ENCODE results near the gene GRK4. TPM values are rescaled to one million over a fixed set of nuclear protein-coding genes. Genes with fewer than 3 reads are reported as not detected.

The GRK4 gene
- total RNA-seq, 3 donors from 2014 or later (not counting 1 experiment from before 2014, with no cell fraction given), result 2.0 to 6.4 (median 5.1) TPM

DNA sequence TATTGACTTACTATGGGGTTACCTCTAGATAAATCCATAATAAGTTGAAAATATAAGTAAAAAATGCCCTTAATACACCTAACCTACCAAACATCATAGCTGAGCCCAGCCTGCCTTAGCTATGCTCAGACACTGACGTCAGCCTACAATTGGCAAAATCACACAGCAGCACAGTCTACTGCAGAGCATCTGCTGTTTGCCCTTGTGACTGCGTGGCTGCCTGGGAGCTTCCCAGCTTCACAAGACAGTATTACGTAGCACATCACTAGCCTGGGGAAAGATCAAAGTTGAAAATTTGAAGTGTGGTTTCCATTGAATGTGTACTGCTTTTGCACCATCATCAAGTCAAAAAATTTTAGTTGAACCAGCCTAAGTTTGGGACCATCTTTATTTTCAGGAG, 102.2 kb downstream of the GRK4 start:
- WGBS (ENCODE audit: insufficient coverage), result 91% methylated on average over 3 of the region's 3 CpGs
- DNase-seq (no peak), ATAC-seq (no peak)
- Mint-ChIP-seq H3K4me3 (no peak overlapping the region), H3K36me3 (peaks cover 5% of the 10 kb centered on the region), H3K4me1 (peaks cover 0 to 6% of the 10 kb centered on the region in 2 donors), H3K27ac (no peak overlapping the region), H3K27me3 (ENCODE audit: low read depth in 2 of 2) (no peaks in the 10 kb centered on the region), H3K9me3 (no peaks in the 10 kb centered on the region)
- Histone ChIP-seq H3K27me3 (ENCODE audit: control insufficient read depth, insufficient read depth, low read length) (no peaks in the 10 kb centered on the region), H3K36me3 (ENCODE audit: control insufficient read depth, insufficient read depth, low read length) (no peaks in the 10 kb centered on the region), H3K4me1 (ENCODE audit: control insufficient read depth, insufficient read depth, low read length) (no peaks in the 10 kb centered on the region), H3K4me3 (ENCODE audit: low read length) (no peak overlapping the region), H3K27ac (ENCODE audit: low read length) (no peak overlapping the region), H3K9me3 (ENCODE audit: control insufficient read depth, insufficient read depth, low read length) (no peaks in the 10 kb centered on the region)
- intact Hi-C loops (cut with micrococcal nuclease), result no loop called here
- TF ChIP-seq, protein P1, sequence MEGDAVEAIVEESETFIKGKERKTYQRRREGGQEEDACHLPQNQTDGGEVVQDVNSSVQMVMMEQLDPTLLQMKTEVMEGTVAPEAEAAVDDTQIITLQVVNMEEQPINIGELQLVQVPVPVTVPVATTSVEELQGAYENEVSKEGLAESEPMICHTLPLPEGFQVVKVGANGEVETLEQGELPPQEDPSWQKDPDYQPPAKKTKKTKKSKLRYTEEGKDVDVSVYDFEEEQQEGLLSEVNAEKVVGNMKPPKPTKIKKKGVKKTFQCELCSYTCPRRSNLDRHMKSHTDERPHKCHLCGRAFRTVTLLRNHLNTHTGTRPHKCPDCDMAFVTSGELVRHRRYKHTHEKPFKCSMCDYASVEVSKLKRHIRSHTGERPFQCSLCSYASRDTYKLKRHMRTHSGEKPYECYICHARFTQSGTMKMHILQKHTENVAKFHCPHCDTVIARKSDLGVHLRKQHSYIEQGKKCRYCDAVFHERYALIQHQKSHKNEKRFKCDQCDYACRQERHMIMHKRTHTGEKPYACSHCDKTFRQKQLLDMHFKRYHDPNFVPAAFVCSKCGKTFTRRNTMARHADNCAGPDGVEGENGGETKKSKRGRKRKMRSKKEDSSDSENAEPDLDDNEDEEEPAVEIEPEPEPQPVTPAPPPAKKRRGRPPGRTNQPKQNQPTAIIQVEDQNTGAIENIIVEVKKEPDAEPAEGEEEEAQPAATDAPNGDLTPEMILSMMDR (IDR thresholded peaks at IDR 0.05), result no peak

DNA sequence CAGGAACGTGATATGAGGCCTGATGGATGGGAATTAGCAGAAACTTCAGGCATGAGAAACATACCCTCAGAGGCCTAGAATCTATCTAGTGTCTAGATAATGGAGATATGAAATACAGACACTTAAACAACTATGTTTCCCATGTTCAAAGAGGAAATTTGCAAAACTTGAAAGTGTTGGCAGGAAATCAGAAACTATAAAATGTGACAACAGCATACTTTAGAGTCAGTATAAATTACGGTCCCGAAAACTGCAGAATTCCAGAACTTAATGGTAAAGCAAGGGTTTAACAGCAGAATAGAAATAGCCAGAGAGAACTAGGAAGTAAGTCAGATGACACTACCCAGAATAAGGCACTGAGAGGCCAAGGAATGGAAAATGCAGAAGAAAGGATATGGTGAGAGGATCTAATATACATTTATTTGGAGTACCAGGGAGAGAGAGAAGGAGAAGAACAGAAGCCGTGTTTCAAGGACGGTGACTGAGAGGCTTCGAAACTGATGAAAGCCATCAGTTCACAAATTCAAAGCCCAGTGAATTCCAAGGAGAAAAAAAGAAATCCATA, 103.5 kb downstream of the GRK4 start:
- H3K4me3 ChIP-seq (ENCODE audit: low read length), result no peak overlapping the region
- Mint-ChIP-seq H3K4me3 (no peak overlapping the region), H3K4me1 (no peaks in the 10 kb centered on the region), H3K27me3 (ENCODE audit: low read depth in 2 of 2) (no peaks in the 10 kb centered on the region), H3K9me3 (no peaks in the 10 kb centered on the region), H3K36me3 (peaks cover 5% of the 10 kb centered on the region), H3K27ac (no peak overlapping the region)
- intact Hi-C loops (cut with micrococcal nuclease), result no loop called here
- TF ChIP-seq, protein P1 (IDR thresholded peaks at IDR 0.05), result no peak
- H3K27me3 ChIP-seq (ENCODE audit: control insufficient read depth, insufficient read depth, low read length), result no peaks in the 10 kb centered on the region
- 89% methylated on average over 5 of the region's 6 CpGs for WGBS (ENCODE audit: insufficient coverage)
- H3K36me3 ChIP-seq (ENCODE audit: control insufficient read depth, insufficient read depth, low read length), result no peaks in the 10 kb centered on the region
- H3K9me3 ChIP-seq (ENCODE audit: control insufficient read depth, insufficient read depth, low read length), result no peaks in the 10 kb centered on the region
- no peaks in the 10 kb centered on the region for H3K4me1 ChIP-seq (ENCODE audit: control insufficient read depth, insufficient read depth, low read length)
- H3K27ac ChIP-seq (ENCODE audit: low read length), result no peak overlapping the region
- ATAC-seq (no peak), DNase-seq (no peak)

DNA sequence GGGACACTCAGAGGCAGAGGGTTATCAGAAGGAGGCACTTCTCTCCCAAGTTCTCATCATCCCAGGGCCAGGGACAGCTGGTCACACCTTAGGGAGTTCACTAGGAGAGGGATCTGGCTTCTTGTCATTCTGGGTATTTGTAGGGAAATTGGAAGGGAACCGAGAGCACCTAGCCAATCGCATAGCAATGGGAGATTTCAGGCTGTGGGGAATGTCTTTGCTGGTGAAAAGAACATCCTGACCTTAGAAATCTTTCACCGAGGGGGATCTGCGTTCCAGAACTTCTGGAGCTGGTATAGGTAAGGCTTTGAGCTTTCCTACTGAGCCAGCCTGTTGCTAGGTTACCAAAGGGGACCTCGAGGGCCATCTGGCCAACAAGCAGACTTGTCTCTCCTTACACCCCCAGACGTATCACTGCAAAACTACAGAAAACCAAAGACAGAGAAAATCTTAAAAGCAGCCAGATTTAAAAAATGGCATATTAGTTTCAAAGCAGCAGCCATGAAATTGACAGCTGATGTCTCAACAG, 104.2 kb downstream of the GRK4 start:
- Histone ChIP-seq H3K36me3 (ENCODE audit: control insufficient read depth, insufficient read depth, low read length) (no peaks in the 10 kb centered on the region), H3K27ac (ENCODE audit: low read length) (no peak overlapping the region), H3K27me3 (ENCODE audit: control insufficient read depth, insufficient read depth, low read length) (no peaks in the 10 kb centered on the region), H3K4me1 (ENCODE audit: control insufficient read depth, insufficient read depth, low read length) (no peaks in the 10 kb centered on the region), H3K4me3 (ENCODE audit: low read length) (no peak overlapping the region), H3K9me3 (ENCODE audit: control insufficient read depth, insufficient read depth, low read length) (no peaks in the 10 kb centered on the region)
- Mint-ChIP-seq H3K27ac (no peak overlapping the region), H3K36me3 (peaks cover 5% of the 10 kb centered on the region), H3K4me3 (no peak overlapping the region), H3K4me1 (no peaks in the 10 kb centered on the region), H3K9me3 (no peaks in the 10 kb centered on the region), H3K27me3 (ENCODE audit: low read depth in 2 of 2) (no peaks in the 10 kb centered on the region)
- DNase-seq, result no peak
- TF ChIP-seq, protein P1 (IDR thresholded peaks at IDR 0.05), result no peak
- ATAC-seq, result no peak
- intact Hi-C loops (cut with micrococcal nuclease), result no loop called here
- 93% methylated on average over 6 of the region's 6 CpGs for WGBS (ENCODE audit: insufficient coverage)

DNA sequence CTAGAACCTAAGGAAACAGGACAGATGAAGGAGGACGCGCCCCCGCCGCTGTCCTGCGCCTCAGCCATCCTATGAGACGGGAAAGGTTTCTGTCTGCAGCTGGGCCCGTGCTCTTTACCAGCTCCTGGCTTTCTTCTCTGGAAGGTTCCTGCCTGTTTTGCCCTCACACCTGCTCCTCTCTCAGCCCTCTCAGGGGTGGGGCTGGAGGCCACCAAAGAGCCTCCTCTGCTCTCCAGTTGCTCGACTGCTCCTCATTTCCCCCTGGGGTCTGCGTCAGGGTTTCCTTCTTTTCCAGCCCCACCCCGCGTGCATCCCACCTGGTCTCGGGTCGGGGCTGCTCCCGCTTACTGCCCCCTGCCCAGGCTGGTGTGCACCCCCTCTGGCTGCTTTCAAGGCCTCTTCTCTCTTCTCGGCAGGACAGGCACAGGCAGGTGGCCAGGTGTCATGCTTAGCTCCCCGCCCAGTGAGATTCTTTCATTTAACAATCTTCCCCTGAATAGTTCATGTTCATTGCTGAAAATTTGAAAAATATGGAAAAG, 106.4 kb downstream of the GRK4 start:
- TF ChIP-seq, protein P1 (IDR thresholded peaks at IDR 0.05), result no peak
- no peak for ATAC-seq
- WGBS (ENCODE audit: insufficient coverage), result 96% methylated on average over 16 of the region's 16 CpGs
- intact Hi-C loops (cut with micrococcal nuclease), result no loop called here
- no peaks in the 10 kb centered on the region for H3K36me3 Mint-ChIP-seq
- DNase-seq, result no peak
- Histone ChIP-seq H3K4me3 (ENCODE audit: low read length) (no peak overlapping the region), H3K27me3 (ENCODE audit: control insufficient read depth, insufficient read depth, low read length) (no peaks in the 10 kb centered on the region), H3K27ac (ENCODE audit: low read length) (no peak overlapping the region), H3K4me1 (ENCODE audit: control insufficient read depth, insufficient read depth, low read length) (peaks cover 8% of the 10 kb centered on the region), H3K9me3 (ENCODE audit: control insufficient read depth, insufficient read depth, low read length) (no peaks in the 10 kb centered on the region), H3K36me3 (ENCODE audit: control insufficient read depth, insufficient read depth, low read length) (no peaks in the 10 kb centered on the region)
- H3K4me1 Mint-ChIP-seq, result no peaks in the 10 kb centered on the region
- H3K27ac Mint-ChIP-seq, result no peak overlapping the region
- H3K27me3 Mint-ChIP-seq (ENCODE audit: low read depth in 2 of 2), result no peaks in the 10 kb centered on the region
- H3K9me3 Mint-ChIP-seq, result no peaks in the 10 kb centered on the region
- H3K4me3 Mint-ChIP-seq, result no peak overlapping the region
